ENCODE data around the gene MYOG. TPM values are rescaled to one million over a fixed set of nuclear protein-coding genes. Genes with fewer than 3 reads are reported as not detected.

Gene MYOG
- total RNA-seq, 1 experiment from 2014 or later: not detected

- no TSS peak for BruUV-seq (replicated peaks)
- no peak for DNase-seq (ENCODE audit: unreplicated experiment)
- no peaks in the 10 kb centered on the region for H3K27me3 Mint-ChIP-seq (ENCODE audit: insufficient read depth, unreplicated experiment)
- ChIA-PET CTCF (interaction anchor here (0.8 to 10.9 kb wide), 13 partner anchors 10 to 138 kb away, joined by 3 to 103 read pairs (median 5); no protein-coding TSS in a partner anchor), POLR2A (interaction anchor here (1.0 to 1.3 kb wide), 4 partner anchors 17 to 65 kb away, joined by 3 to 4 read pairs (median 4); no protein-coding TSS in a partner anchor)
- TF ChIP-seq CTCF (IDR thresholded peaks at IDR 0.05; ENCODE audit: unreplicated experiment): no peak
- no peaks in the 10 kb centered on the region for H3K36me3 Mint-ChIP-seq (ENCODE audit: insufficient read depth, unreplicated experiment)
- H3K9me3 Mint-ChIP-seq (ENCODE audit: unreplicated experiment): no peaks in the 10 kb centered on the region
- no peak overlapping the region for H3K4me3 Mint-ChIP-seq (ENCODE audit: unreplicated experiment)
- intact Hi-C loops (cut with micrococcal nuclease): no loop called here
- no peak overlapping the region for H3K27ac Mint-ChIP-seq (ENCODE audit: low read depth, unreplicated experiment)
- H3K4me1 Mint-ChIP-seq (ENCODE audit: insufficient read depth, unreplicated experiment): peaks cover 25% of the 10 kb centered on the region
Observed at GRCh38 chr1:203130358-203130985, 44.7 kb upstream of the MYOG start.

- no peak for TF ChIP-seq CTCF (IDR thresholded peaks at IDR 0.05; ENCODE audit: unreplicated experiment)
- BruUV-seq (replicated peaks): no TSS peak
- Mint-ChIP-seq H3K9me3 (ENCODE audit: unreplicated experiment) (no peaks in the 10 kb centered on the region), H3K27me3 (ENCODE audit: insufficient read depth, unreplicated experiment) (no peaks in the 10 kb centered on the region), H3K36me3 (ENCODE audit: insufficient read depth, unreplicated experiment) (no peaks in the 10 kb centered on the region), H3K4me3 (ENCODE audit: unreplicated experiment) (no peak overlapping the region), H3K4me1 (ENCODE audit: insufficient read depth, unreplicated experiment) (peaks cover 25% of the 10 kb centered on the region), H3K27ac (ENCODE audit: low read depth, unreplicated experiment) (peak overlapping the region; percentile 21)
- DNase-seq (ENCODE audit: unreplicated experiment): peak; percentile 34
- ChIA-PET CTCF (interaction anchor here (0.5 to 10.9 kb wide), 17 partner anchors 9 to 1336 kb away, joined by 3 to 103 read pairs (median 3); no protein-coding TSS in a partner anchor), POLR2A (interaction anchor here (0.6 to 1.3 kb wide), 5 partner anchors 18 to 1378 kb away, joined by 3 to 4 read pairs (median 3); no protein-coding TSS in a partner anchor)
- intact Hi-C loops (cut with micrococcal nuclease): loop anchor here (2.0 kb wide), 1 partner anchor 23 kb away; no protein-coding TSS in a partner anchor
Observed at GRCh38 chr1:203129501-203130231, 43.9 kb upstream of the MYOG start.

- Mint-ChIP-seq H3K4me3 (ENCODE audit: unreplicated experiment) (peak overlapping the region; percentile 72), H3K4me1 (ENCODE audit: insufficient read depth, unreplicated experiment) (peaks cover 21% of the 10 kb centered on the region), H3K27me3 (ENCODE audit: insufficient read depth, unreplicated experiment) (peaks cover 7% of the 10 kb centered on the region), H3K27ac (ENCODE audit: low read depth, unreplicated experiment) (peak overlapping the region; percentile 21), H3K9me3 (ENCODE audit: unreplicated experiment) (no peaks in the 10 kb centered on the region), H3K36me3 (ENCODE audit: insufficient read depth, unreplicated experiment) (no peaks in the 10 kb centered on the region)
- no TSS peak for BruUV-seq (replicated peaks)
- intact Hi-C loops (cut with micrococcal nuclease): loop anchor here (2.0 kb wide), 1 partner anchor 24 kb away; no protein-coding TSS in a partner anchor
- TF ChIP-seq CTCF (IDR thresholded peaks at IDR 0.05; ENCODE audit: unreplicated experiment): no peak
- ChIA-PET POLR2A (interaction anchor here (0.6 to 2.2 kb wide), 6 partner anchors 9 to 1379 kb away, joined by 3 to 17 read pairs (median 3); no protein-coding TSS in a partner anchor), CTCF (interaction anchor here (0.5 to 10.9 kb wide), 19 partner anchors 11 to 1336 kb away, joined by 3 to 103 read pairs (median 4); no protein-coding TSS in a partner anchor)
- no peak for DNase-seq (ENCODE audit: unreplicated experiment)
Observed at GRCh38 chr1:203128716-203129500, 43.1 kb upstream of the MYOG start.

All from MCF 10A (cell line).